Skeletal muscle cell (primary cell): ENCODE data around the gene IRF1.

Experiments used
- DNase-seq: peaks from one replicate; pipeline ENCODE4 v3.0.0-alpha.2; 2010; ENCODE audit warnings: low read depth
- H3K4me3 ChIP-seq: 2 replicates; pipeline ENCODE4 v1.5.1; 2011; ENCODE audit warnings: low read depth, mild to moderate bottlenecking, control low read depth, low read length, moderate library complexity

IRF1 gene

DNA sequence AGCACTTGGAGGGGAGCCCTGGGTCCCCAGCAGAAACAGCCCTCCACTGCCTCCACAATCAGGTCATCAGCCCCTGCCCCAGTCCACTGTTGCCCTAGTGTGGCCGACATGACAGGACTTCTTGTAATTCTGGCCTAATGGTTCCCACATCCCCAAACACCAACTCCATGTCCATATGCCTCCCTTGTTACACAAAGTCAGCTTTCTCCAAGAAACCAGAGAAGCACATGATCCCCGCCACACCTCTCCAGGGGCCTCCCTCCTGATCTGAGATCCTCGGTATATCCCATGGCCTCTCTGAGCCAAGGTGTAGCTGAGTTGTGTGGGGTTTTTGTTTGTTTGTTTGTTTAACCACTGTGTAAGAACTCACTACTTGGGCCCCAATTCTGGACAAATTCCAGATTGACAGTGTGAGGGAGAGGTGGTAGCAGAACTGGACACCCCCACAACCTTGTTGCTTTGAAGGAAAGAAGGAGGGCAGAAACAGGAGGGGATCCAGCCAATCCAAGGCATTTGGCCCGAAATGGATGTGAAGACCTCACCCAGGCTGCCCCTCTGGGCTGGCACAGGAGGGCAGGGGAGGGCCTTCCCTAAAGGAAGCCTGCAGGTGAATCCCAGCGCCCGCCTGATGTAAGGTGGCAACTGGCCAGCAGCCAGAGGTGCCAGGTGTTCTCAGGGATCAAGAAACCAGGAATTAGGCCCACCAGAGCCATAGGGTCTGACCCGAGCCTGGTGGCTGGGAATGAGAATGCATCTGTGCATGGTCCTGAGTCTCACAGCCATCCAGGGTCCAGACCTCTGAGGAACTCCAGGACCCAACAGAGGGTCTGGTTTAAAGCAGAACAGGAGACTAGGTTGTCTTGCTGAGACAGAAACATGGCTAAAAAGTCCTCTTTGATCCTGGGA lies 13.4 kb downstream of the IRF1 start:
- no peak overlapping the region for H3K4me3 ChIP-seq
- no peak for DNase-seq

- no peak for DNase-seq
- H3K4me3 ChIP-seq: no peak overlapping the region
Observed at GRCh38 chr5:132475987-132476875, 14.3 kb downstream of the IRF1 start.

DNA sequence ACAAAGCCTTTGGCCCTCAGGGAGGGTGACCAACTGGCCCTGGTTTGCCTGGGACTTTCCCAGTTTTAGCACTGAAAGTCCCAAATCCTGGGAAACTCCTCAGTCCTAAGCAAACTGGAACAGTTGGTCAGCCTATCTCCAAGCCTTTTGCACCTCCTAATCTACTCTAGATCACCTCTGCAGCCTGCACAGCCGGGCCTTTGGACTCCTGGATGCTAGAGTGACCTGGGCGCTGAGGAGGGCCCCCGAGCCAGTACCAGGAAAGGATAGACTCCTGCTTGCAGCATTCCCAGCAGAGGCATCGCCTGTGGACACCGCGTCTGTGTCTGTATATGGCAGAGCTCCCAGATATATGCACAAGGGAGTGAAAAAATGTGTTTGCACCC lies 15.1 kb downstream of the IRF1 start:
- H3K4me3 ChIP-seq: no peak overlapping the region
- DNase-seq: no peak

DNA sequence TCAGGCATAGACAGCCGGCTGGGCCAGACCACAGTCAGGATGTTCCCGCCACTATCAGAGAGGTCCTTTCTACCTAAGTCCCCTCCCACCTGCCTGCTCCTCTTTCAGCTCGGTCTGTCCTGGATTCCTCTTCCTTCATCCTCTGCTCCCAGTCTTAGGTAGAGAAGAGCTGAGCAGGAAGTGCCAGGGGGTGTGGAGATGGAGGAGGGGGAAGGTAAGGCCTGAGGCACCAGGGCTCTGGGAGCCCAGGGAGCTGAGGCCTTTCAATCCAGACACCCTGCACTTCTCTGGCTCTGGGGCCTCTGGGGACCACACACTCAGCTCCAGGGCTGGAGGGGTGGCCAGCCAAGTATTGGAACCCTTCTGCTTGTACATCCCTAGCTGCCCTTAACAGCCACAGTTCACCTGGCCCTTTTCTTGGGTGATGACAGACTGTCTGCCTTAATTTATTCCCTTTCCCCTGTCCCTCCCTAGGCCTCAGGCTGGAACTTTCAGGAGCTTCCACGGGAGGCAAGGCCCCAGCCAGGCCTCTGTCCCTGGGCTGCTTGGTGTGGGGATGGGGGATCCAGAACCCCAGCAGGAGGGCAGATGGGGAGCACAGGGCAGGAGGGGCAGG lies 15.6 kb downstream of the IRF1 start:
- no peak for DNase-seq
- no peak overlapping the region for H3K4me3 ChIP-seq

DNA sequence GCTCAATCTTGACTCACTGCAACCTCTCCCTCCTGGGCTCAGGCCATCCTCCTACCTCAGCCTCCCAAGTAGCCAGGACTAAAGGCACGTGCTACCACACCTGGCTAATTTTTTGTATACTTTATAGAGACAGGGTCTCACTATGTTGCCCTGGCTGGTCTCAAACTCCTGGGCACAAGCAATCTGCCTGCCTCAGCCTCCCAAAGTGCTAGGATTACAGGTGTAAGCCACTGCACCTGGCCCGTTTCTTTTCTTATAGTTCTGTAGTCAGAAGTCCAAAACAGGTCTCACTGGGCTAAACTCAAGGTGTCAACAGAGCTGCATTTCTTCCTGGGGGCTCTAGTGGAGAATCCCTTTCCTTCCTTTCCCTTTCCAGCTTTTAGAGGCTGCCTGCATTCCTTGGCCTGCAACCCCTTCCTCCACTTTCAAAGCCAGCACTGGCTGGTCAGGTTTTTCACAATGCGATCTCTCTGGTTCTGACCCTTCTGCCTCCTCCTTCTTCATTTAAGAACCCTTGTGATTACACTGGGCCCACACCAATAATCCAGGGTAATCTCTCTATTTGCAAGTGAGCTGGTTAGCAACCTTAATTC lies 16.3 kb downstream of the IRF1 start:
- no peak overlapping the region for H3K4me3 ChIP-seq
- no peak for DNase-seq

- H3K4me3 ChIP-seq: no peak overlapping the region
- no peak for DNase-seq
Observed at GRCh38 chr5:132473668-132474067, 16.9 kb downstream of the IRF1 start.

- H3K4me3 ChIP-seq: no peak overlapping the region
- no peak for DNase-seq
Observed at GRCh38 chr5:132473019-132473531, 17.5 kb downstream of the IRF1 start.

- no peak overlapping the region for H3K4me3 ChIP-seq
- DNase-seq: no peak
Observed at GRCh38 chr5:132472431-132472830, 18.1 kb downstream of the IRF1 start.

DNA sequence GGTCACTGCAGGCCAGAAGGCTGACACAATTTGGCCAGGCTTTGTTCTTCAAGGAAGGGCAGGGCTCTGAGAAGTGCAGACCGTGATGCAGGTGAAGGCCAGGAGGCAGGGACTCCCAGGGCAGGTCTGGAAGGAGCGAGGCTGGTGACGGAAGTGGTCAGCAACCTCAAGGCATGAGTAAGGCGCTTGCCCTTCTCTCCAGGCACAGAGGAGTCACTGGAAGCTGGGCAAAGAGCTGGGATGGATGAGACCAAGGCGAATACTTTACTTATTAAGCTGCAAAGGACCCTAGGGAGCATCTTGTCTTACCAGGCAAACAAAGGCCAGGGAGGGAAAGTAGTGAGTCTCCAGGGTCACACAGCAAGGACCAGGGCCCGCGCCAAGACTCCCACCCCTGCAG lies 18.6 kb downstream of the IRF1 start:
- no peak for DNase-seq
- H3K4me3 ChIP-seq: no peak overlapping the region

GRCh38 chr5:132471151-132471907 lies 19.2 kb downstream of the IRF1 start:
- no peak for DNase-seq

GRCh38 chr5:132470596-132470995 lies 20.0 kb downstream of the IRF1 start:
- DNase-seq: no peak

More at GRCh38 chr5:132471151-132471907, 19.2 kb downstream of the IRF1 start:
- no peak overlapping the region for H3K4me3 ChIP-seq

GRCh38 chr5:132470010-132470392 lies 20.6 kb downstream of the IRF1 start:
- DNase-seq: no peak
- no peak overlapping the region for H3K4me3 ChIP-seq

More at GRCh38 chr5:132470596-132470995, 20.0 kb downstream of the IRF1 start:
- H3K4me3 ChIP-seq: no peak overlapping the region

DNA sequence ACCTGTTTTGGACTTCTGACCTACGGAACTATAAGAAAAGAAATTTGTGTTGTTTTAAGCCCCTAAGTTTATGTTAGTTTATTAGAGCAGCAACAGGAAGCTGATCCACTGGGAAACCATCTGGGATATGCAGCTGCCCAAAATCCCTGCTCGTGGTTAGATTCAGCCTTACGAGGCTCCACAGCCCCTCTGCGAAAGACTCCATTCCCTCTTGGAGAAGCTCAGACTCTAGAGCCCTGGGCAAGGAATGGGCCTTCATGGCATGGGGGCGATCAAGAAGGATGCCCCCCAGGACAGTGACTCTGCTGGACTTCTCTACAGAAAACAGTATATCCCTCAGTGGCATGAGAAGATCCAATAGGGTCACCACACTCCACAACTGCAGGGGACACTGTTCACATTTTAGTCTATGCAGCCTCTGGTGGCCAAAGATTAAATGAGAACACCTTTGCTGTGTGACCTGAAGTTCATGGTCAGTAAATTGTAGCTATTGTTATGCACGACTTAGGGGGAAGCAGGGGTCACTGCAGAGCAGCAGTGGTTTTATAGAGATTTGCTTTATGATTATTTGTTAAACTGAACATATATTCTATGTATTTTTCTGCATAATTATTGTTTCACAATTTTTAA lies 21.1 kb downstream of the IRF1 start:
- H3K4me3 ChIP-seq: no peak overlapping the region
- no peak for DNase-seq

- DNase-seq: no peak
- H3K4me3 ChIP-seq: no peak overlapping the region
Observed at GRCh38 chr5:132468656-132469379, 21.8 kb downstream of the IRF1 start.

GRCh38 chr5:132467287-132467984 lies 23.1 kb downstream of the IRF1 start:
- no peak overlapping the region for H3K4me3 ChIP-seq
- DNase-seq: no peak

GRCh38 chr5:132466433-132467286 lies 23.9 kb downstream of the IRF1 start:
- DNase-seq: no peak
- no peak overlapping the region for H3K4me3 ChIP-seq
